PC-3 (cell line): ENCODE measurements around the gene TMC1. TPM values are rescaled to one million over a fixed set of nuclear protein-coding genes. Genes with fewer than 3 reads are reported as not detected.

ENCODE experiments used
- ATAC-seq: fragments of 200-7000 bp; cut with Tn5 transposase; 2 replicates; pipeline ENCODE4 v1.9.1; 2020; ENCODE audit warnings: mild to moderate bottlenecking, moderate library complexity
- BruUV-seq: library from RNA; stranded (reverse); fragments of 400-500 nt; replicated peaks from 2 replicates; lab custom pipeline; 2021; lab: Mats Ljungman, UMichigan
- CTCF ChIA-PET: fragments of 300-600 bp; sonication (Branson Sonifier 250); formaldehyde crosslinking; loops from one replicate; lab custom pipeline; 2022; ENCODE audit warnings: antibody characterized with exemption; lab: Charles Lee
- POLR2A ChIA-PET: fragments of 300-600 bp; sonication (Branson Sonifier 250); formaldehyde crosslinking; loops from one replicate; lab custom pipeline; 2022; ENCODE audit warnings: antibody characterized with exemption; ENCODE audit not compliant: unreplicated experiment; lab: Charles Lee
- DNase-seq: peaks from one replicate; pipeline ENCODE4 v3.0.0-alpha.2; 2015
- H2AFZ ChIP-seq: fragments of 300-600 bp; sonication (generic); 2 replicates; pipeline ENCODE4 v1.6.0; 2016; ENCODE audit warnings: antibody characterized with exemption, low read length
- H3F3A ChIP-seq: fragments of 300-600 bp; sonication (generic); one replicate; pipeline ENCODE4 v1.6.0; 2017; ENCODE audit warnings: antibody characterized with exemption, low read length, control low read depth, mild to moderate bottlenecking; ENCODE audit not compliant: unreplicated experiment
- H3K27ac ChIP-seq: fragments of 300-600 bp; sonication (generic); 2 replicates; pipeline ENCODE4 v1.5.1; 2016; ENCODE audit warnings: mild to moderate bottlenecking, low read length
- H3K27me3 ChIP-seq: fragments of 300-600 bp; sonication (generic); 2 replicates; pipeline ENCODE4 v1.6.1; 2016; ENCODE audit warnings: low read length, mixed read lengths
- H3K36me3 ChIP-seq: fragments of 300-600 bp; sonication (generic); 2 replicates; pipeline ENCODE4 v1.6.1; 2016; ENCODE audit warnings: low read depth, mixed run types, low read length, mixed read lengths
- H3K4me1 ChIP-seq: fragments of 300-600 bp; sonication (generic); 2 replicates; pipeline ENCODE4 v1.5.1; 2016; ENCODE audit warnings: low read length; ENCODE audit not compliant: insufficient read depth
- H3K4me2 ChIP-seq: fragments of 300-600 bp; sonication (generic); 2 replicates; pipeline ENCODE4 v1.6.0; 2016; ENCODE audit warnings: low read length
- H3K4me3 ChIP-seq: fragments of 300-600 bp; sonication (generic); 2 replicates; pipeline ENCODE4 v1.5.1; 2016; ENCODE audit warnings: mild to moderate bottlenecking, low read length, mixed read lengths
- H3K79me2 ChIP-seq: fragments of 300-600 bp; sonication (generic); 2 replicates; pipeline ENCODE4 v1.6.1; 2017; ENCODE audit warnings: low read length, mixed read lengths
- H3K9ac ChIP-seq: fragments of 300-600 bp; sonication (generic); 2 replicates; pipeline ENCODE4 v1.6.0; 2016; ENCODE audit warnings: mild to moderate bottlenecking, low read length
- H3K9me2 ChIP-seq: fragments of 300-600 bp; sonication (generic); replicated peaks from 2 replicates; pipeline ENCODE4 v1.6.1; 2016; ENCODE audit warnings: mixed run types, low read length, mixed read lengths
- H3K9me3 ChIP-seq: fragments of 300-600 bp; sonication (generic); 2 replicates; pipeline ENCODE4 v1.6.1; 2016; ENCODE audit warnings: low read length, mixed read lengths
- H4K20me1 ChIP-seq: fragments of 300-600 bp; sonication (generic); 2 replicates; pipeline ENCODE4 v1.6.1; 2016; ENCODE audit warnings: low read length, mixed read lengths
- CTCF ChIP-seq: fragments of 300-600 bp; sonication (generic); conservative IDR thresholded peaks from 2 replicates; pipeline ENCODE4 v1.5.1; 2017; ENCODE audit warnings: antibody characterized with exemption, low read depth, mild to moderate bottlenecking, low read length
- EZH2 ChIP-seq: fragments of 300-600 bp; sonication (generic); IDR thresholded peaks from one replicate; pipeline ENCODE4 v1.6.1; 2017; ENCODE audit warnings: antibody characterized with exemption, mild to moderate bottlenecking, low read length; ENCODE audit not compliant: unreplicated experiment
- EZH2phosphoT487 ChIP-seq: fragments of 300-600 bp; sonication (generic); IDR thresholded peaks from 2 replicates; pipeline ENCODE4 v1.6.1; 2018; ENCODE audit warnings: mild to moderate bottlenecking, antibody characterized with exemption, low read length, borderline replicate concordance
- intact Hi-C: fragments of 100-400 bp; cut with micrococcal nuclease; formaldehyde crosslinking; loops from 2 replicates; pipeline ENCODE4 v1.9.0; 2023
- total RNA-seq: library from RNA; depleted of rRNA; stranded (reverse); fragments of >200 nt; gene quantifications from 2 replicates; pipeline ENCODE4 v1.2.3, GENCODE V29; 2014

The TMC1 gene
- total RNA-seq, 1 experiment from 2014 or later: 0.15 TPM

DNA sequence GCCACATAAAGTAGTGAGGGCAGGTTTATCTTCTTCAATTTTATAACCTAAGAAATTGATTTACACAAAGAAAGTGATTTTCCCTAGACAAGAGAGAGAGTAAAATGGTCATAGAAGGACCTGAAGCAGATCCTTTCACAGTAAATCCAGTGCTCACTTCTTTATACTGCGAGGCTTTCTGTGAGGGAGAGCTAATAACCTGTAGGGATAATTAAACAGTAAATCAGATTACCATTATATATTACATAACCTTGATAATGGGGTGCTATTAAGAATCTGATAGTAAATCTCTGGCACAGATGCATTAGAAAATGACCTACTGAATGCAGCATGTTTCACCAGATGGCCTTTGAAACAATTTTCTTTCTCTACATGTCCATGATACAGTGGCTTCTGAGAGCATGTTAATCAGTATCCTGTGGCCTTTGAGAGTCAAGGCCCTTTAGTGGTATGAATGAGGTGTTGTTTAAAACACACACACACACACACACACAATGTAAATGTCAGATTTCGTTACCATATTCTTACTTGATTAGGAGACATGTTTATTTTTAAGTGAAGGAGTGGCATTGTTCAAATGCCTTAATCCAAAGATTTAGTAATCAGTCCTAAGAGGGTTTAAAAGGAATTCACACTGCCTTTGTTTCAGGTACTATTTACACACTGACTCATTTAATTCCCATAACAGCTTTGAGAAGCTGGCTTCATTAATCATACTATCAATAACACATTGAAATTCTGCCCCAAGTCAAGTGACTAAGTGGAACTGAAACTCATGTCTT, 306.7 kb downstream of the TMC1 start:
- Histone ChIP-seq H3K27me3 (0 out of 2 replicates have a peak, but pooled peaks cover 7% of the 10 kb centered on the region), H3K4me3 (no peak overlapping the region), H3K9me2 (no peaks in the 10 kb centered on the region), H2AFZ (no peak overlapping the region), H3F3A (no peaks in the 10 kb centered on the region), H3K9me3 (no peaks in the 10 kb centered on the region), H3K9ac (no peak overlapping the region), H3K4me2 (no peak overlapping the region), H3K79me2 (no peaks in the 10 kb centered on the region), H3K36me3 (no peaks in the 10 kb centered on the region), H3K4me1 (no peaks in the 10 kb centered on the region), H3K27ac (no peak overlapping the region), H4K20me1 (no peaks in the 10 kb centered on the region)
- TF ChIP-seq EZH2: no peak
- no peak for TF ChIP-seq EZH2phosphoT487
- no peak for TF ChIP-seq CTCF
- CTCF ChIA-PET: no interaction called here
- POLR2A ChIA-PET: no interaction called here
- DNase-seq: peak; percentile 23
- ATAC-seq: no peak
- intact Hi-C loops: no loop called here
- no TSS peak for BruUV-seq

- Histone ChIP-seq H3K27ac (no peak overlapping the region), H3K4me2 (no peak overlapping the region), H3F3A (no peaks in the 10 kb centered on the region), H3K9me2 (no peaks in the 10 kb centered on the region), H4K20me1 (no peaks in the 10 kb centered on the region), H2AFZ (no peak overlapping the region), H3K27me3 (0 out of 2 replicates have a peak, but pooled peaks cover 4% of the 10 kb centered on the region), H3K36me3 (no peaks in the 10 kb centered on the region), H3K79me2 (no peaks in the 10 kb centered on the region), H3K9ac (no peak overlapping the region), H3K4me3 (no peak overlapping the region), H3K9me3 (no peaks in the 10 kb centered on the region), H3K4me1 (no peaks in the 10 kb centered on the region)
- DNase-seq: no peak
- CTCF ChIA-PET: no interaction called here
- intact Hi-C loops: no loop called here
- POLR2A ChIA-PET: no interaction called here
- ATAC-seq: no peak
- TF ChIP-seq EZH2 (no peak), EZH2phosphoT487 (no peak), CTCF (no peak)
- BruUV-seq: no TSS peak
Observed at GRCh38 chr9:72834994-72835393, 313.6 kb downstream of the TMC1 start.

DNA sequence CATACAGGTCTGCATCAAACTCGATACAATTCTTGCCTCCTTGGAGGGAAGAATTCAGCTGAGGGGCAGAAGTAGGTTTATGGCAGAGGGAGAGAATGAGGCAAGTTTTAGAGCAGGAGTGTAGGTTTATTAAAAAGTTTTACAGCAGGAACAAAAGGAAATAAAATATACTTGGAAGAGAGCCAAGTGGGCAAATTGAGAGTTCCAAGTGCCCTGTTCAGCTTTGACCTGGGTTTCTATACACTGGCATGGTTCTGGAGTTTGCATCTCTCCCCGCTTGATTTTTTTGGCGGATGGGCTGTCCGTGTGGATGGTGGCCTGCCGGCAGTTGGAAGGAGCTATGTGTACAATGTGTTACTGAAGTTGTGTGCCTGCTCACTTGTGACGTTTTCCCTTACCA, 315.4 kb downstream of the TMC1 start:
- Histone ChIP-seq H3K79me2 (no peaks in the 10 kb centered on the region), H3K4me2 (no peak overlapping the region), H3K27ac (no peak overlapping the region), H4K20me1 (no peaks in the 10 kb centered on the region), H3K4me3 (no peak overlapping the region), H3K9ac (no peak overlapping the region), H3K36me3 (no peaks in the 10 kb centered on the region), H2AFZ (no peak overlapping the region), H3K9me2 (no peaks in the 10 kb centered on the region), H3K27me3 (0 out of 2 replicates have a peak, but pooled peaks cover 4% of the 10 kb centered on the region), H3K9me3 (no peaks in the 10 kb centered on the region), H3K4me1 (no peaks in the 10 kb centered on the region), H3F3A (no peaks in the 10 kb centered on the region)
- ChIA-PET CTCF (no interaction called here), POLR2A (no interaction called here)
- BruUV-seq: no TSS peak
- DNase-seq (no peak), ATAC-seq (no peak)
- TF ChIP-seq CTCF (no peak), EZH2phosphoT487 (no peak), EZH2 (no peak)
- intact Hi-C loops: no loop called here
